HG03066 (cell line): ENCODE results near the gene GGA3.

ENCODE experiments used
- ATAC-seq: cut with Tn5 transposase; IDR thresholded peaks from one replicate; pipeline ENCODE4 v1.9.1; 2021; ENCODE audit warnings: low read depth; ENCODE audit not compliant: unreplicated experiment

The GGA3 gene

DNA sequence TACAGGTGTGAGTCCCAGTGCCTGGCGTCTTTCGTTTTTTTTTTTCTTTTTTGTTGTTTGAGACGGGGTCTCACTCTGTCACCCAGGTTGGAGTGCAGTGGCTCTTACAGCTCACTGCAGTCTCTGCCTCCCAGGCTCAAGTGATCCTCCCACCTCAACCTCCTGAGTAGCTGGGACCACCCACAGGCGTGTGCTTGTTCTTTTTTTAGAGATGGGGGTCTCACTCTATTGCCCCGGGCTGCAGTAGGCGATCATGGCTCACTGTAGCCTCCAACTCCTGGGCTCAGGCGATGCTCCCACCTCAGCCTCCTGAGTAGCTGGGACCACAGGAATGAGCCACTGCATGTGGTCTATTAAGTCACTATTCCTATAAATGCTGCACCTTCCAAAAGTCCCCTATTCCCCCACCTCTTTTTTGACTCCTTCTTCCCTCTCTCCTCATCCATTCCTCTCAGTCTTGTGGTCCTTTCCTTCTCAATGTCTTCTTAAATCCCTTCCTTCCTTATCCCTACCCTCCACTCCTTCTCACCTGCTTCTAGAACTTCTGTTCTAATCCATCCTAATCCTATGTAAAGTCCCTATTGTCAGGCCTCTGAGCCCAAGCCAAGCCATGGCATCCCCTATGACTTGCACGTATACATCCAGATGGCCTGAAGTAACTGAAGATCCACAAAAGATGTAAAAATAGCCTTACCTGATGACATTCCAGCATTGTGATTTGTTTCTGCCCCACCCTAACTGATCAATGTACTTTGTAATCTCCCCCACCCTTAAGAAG, 9.2 kb downstream of the GGA3 start:
- ATAC-seq, result no peak

DNA sequence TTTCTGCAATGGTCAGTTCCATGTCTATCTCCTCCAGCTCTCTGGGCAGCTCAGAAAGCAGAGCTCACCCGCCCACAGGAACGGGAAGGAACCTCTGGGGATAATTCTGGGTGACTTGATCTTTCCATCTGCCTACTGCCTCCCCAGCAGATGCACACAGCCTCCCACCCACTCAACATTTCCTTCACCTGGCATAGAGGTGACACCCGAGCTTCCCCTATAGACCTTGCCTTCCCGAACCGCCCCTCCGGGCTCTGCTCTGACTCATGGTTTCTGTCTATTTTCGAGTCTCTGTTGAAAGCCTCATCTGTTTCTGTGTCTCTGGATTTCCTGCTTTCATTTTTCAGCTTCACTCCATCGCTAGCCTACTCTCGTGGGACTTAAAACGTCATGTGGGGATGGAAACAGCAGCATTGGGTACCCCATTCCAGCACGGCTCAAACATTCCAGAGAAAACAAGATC, 11.4 kb downstream of the GGA3 start:
- ATAC-seq, result peak; percentile 90

DNA sequence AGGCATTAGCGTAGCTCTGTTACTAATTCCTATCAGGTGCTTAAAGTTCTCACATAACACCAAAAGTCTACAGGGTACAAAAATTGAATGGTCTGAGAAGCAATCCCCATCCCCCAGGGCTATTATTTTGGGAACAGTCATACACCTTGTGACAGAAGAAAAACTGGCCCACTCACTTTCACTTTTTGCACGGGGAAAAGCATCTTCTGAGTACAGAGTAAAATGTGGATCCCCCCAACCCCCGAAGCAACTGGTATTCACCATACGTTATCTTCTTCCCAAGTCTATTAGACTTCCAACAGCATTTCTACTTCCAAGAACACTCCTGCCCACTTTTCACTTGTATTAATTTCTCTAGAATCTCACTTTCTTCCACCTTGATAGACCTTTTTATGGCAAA, 11.8 kb downstream of the GGA3 start:
- ATAC-seq, result no peak

GRCh38 chr17:75246404-75246803, 15.0 kb downstream of the GGA3 start:
- no peak for ATAC-seq

GRCh38 chr17:75245011-75245410, 16.4 kb downstream of the GGA3 start:
- no peak for ATAC-seq

DNA sequence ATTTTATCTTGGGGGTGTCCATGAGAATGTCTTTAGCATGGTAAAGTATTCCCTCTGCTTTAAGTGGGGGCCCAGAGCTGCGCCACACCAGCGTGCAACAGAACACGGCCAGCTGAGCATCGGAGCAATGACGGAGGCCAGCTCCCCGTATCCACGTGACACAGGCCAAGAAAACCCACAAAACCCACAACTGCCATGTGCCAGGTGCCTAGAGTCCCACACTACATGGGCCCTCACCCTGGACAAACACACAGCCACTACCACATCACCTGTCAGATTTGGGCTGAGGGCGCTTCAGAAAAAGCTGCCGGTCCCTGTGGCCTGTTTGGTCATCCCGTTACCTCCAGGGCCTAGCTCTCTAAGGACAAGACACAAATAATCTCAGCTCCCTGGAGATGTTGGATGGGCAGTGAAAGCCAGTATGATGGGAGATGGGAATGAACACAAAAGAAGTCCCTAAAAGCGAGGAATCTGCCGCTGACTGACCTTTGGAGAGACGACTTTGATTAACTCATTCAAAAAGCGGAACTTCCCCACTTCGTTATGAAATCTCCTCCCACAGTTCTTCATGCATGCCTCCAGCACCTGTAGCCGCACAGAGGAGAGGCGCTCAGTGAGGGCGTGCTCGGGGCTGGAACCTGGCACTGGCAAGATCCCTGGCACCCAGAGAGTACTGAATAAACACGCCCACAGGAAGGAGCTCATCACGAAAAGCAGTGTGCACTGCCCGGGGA, 17.1 kb downstream of the GGA3 start:
- ATAC-seq, result no peak

DNA sequence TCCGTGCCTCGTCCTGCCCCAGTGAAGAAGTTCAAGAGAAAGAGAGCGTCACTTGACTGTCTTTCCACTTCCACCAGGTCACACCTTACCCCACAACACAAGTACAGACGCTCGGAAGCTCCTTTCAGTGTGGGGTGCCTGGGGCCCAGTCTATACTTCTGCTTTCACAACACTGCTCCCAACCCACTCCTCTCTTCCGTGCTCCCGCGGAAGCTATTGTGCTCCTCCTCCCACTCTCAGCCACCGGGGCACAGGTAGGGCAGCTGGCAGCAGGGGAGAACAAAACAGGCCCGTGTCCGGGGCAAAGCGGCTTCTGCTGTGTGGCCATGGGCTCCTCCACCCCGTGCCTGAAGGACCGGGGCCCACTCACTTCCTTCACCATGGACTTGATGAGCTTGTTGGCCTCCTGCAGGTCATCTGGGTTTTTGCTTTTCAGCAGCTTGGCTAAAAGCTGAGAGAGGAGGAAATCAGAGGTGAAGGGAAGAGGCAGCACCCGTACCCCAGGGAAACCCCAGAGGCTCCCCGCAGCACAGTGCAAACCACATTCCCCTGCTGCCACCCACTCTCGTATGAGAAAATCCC, 18.9 kb downstream of the GGA3 start:
- ATAC-seq, result no peak

DNA sequence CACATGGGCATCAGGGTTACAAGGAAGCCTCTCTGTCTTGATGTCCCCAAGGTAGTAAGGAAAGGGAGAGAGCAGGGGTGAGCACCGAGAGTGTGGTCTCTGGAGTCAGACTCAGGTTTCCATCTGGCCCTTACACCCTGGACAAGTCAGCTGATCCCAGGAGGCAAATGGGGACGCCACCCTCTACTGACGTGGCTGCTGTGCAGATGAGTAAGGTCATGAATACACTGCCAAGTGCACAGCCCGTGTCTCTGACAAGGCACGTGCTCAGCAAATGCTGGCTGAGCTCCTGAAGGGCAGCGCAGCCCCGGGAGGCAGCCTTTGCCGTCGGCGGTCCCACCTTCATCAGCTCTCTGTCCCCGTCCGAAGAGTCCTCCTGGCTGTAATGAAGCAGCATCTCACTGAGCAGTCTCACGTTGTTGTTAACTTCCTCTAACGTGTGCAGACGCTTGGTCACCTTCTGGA, 19.4 kb downstream of the GGA3 start:
- no peak for ATAC-seq

DNA sequence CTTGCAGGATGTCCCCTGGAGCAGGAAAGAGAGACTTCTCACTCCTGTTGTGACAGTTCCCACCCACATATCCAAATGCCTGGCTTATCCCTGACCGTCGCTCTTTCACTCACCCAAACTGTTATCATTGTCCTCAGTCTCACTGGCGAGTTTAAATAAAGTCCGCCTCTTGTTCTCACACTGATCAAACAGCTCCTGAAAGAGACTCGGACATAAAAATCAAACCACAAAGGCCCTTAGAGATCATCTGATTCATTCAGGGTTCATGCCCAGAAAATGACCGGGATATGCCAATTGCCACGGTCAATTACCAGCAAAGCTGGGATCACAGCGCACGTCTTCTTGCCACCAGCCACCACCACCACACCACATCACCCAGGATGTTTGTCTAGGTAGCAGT, 19.9 kb downstream of the GGA3 start:
- ATAC-seq, result no peak

DNA sequence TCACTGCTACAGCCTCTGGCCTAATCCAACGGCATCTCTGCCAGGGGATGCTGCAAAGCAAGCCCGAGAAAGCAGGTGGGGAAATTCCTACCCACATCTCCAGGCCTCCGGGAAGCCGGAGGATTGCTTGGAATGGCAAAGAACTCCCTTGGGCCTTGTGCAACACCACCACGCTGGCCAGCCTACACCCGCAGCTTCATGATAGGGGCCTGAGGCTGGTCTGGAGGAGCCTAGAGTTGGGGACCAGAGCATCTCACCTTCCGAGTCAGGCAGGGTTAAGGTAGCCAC, 20.3 kb downstream of the GGA3 start:
- no peak for ATAC-seq

GRCh38 chr17:75240394-75241142, 20.8 kb downstream of the GGA3 start:
- ATAC-seq, result no peak

DNA sequence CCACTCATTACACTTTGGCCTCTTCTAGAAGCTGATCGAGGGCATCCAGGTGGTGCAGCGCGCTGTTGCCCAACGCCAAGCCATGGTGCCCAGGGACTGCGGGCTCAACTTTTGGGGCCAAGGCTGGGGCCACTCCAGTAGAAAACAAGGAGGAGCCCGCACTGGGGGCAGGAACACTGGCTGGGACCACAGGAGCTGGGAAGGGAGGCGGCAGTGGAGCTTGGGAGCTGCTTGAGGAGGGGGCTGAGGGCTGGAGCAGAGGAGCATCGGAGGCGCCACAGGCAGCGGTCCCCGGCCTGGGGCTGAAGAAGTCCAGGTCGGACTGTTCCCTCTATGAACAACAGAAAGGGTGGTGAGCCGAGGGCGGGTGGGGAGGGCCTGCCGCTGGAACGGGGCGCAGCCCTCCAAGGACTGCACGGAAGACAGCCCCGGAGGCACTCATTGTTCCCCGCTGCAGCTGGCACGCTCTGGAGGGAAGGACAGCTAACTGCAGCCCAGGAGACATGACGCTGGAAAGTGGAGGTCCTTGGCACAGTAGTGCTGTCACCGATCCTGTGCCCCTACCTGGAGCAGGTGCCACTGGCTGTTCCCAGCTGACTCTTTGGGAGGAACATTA, 21.5 kb downstream of the GGA3 start:
- no peak for ATAC-seq

GRCh38 chr17:75239214-75239613, 22.2 kb downstream of the GGA3 start:
- no peak for ATAC-seq

GRCh38 chr17:75238684-75239191, 22.7 kb downstream of the GGA3 start:
- no peak for ATAC-seq

GRCh38 chr17:75238020-75238580, 23.3 kb downstream of the GGA3 start:
- no peak for ATAC-seq

- ATAC-seq, result no peak
These were observed 24.0 kb downstream of the GGA3 start for GRCh38 chr17:75237100-75238014.

- ATAC-seq, result no peak
These were observed 28.6 kb downstream of the GGA3 start for GRCh38 chr17:75232786-75233185.

DNA sequence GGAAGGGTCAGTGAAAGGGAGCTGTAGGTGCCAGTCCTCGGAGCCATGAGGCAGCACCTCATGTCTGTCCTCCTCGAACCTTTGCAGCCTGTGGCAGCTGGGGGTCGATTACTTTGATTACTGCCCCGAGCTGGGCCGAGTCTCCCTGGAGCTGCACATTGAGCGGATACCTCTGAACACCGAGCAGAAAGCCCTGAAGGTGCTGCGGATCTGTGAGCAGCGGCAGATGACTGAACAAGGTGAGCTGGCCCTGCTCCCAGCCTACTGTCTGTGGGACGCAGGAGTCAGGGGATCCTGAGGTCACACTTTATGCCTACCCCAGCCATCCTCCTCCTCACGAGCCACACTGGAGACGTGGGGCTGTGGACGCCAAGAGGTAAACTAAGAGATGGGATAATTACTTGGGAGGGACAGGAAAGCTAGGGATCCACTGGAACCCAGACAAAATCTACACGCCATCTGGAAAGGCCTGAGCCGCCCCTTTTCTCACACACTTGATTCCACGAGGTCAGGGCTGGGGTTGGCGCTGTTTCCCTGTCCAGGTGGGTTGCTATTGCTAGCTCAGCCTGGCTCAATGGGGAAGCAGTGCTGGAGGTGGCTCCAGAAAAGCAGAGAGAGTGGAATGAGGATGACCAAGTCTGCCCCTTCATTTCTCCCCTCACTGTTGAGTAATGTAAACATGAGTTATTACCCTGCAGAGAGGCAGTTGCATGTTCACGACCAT, 29.5 kb downstream of the GGA3 start:
- ATAC-seq, result no peak
